Gastrocnemius medialis (tissue), 4 donors: ENCODE measurements around the gene ZNF438.

Experiments used
- POLR2A ChIP-seq, 2 donors: fragments of 450-650 bp; IDR thresholded peaks; one replicate each; pipeline ENCODE4 v1.6.1; 2017; ENCODE audit warnings: antibody characterized with exemption in 2 of 2, mild to moderate bottlenecking in 2 of 2, moderate library complexity in 2 of 2
- TF ChIP-seq, protein P1 (sequence below), 5 experiments: fragments of 450-650 bp in 3 of 5; fragments of 200-600 bp in 2 of 5; sonication (generic) in 2 of 5; IDR thresholded peaks in 4 of 5; conservative IDR thresholded peaks in 1 of 5; 1 replicate in 4 of 5; 2 replicates in 1 of 5; pipeline ENCODE4 v1.5.1; 2016 to 2019; ENCODE audit warnings: antibody characterized with exemption in 5 of 5, mild to moderate bottlenecking in 3 of 5, moderate library complexity in 3 of 5

DNA sequence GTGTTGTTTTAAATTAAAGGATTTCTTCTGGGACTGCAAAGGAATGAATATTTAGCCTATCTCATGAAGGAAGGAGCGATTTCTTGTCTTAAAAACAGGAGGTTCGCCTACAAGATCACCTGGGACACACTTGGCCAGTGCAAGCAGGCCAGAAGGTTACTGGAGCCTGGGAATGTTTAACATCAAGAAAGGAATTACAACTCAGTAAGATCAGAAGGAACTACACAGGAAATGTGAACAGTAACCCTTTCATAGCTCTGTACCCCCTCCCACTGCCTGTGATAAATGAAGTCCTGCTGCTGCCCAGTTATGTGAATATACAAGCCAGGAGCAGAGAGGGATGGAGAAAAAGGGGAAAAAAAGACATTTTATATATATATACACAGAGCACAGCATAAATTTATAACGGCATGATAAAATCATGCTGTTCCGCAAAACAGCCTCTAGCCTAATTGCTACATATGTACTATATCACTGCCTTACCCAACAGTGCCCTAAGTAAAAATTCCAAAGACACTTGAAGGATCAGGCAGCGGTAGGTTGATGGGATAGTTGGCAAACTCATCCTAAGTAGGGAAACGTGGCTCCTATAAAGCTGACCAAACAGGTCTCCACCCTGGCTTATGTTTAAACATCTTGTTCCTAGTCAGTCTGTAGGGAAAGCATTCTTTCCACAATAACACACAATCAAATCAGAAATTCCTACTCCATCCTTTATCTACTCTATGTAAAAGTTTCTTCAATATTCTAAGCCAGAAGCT is 63.8 kb downstream of the ZNF438 start:
- TF ChIP-seq, protein P1, sequence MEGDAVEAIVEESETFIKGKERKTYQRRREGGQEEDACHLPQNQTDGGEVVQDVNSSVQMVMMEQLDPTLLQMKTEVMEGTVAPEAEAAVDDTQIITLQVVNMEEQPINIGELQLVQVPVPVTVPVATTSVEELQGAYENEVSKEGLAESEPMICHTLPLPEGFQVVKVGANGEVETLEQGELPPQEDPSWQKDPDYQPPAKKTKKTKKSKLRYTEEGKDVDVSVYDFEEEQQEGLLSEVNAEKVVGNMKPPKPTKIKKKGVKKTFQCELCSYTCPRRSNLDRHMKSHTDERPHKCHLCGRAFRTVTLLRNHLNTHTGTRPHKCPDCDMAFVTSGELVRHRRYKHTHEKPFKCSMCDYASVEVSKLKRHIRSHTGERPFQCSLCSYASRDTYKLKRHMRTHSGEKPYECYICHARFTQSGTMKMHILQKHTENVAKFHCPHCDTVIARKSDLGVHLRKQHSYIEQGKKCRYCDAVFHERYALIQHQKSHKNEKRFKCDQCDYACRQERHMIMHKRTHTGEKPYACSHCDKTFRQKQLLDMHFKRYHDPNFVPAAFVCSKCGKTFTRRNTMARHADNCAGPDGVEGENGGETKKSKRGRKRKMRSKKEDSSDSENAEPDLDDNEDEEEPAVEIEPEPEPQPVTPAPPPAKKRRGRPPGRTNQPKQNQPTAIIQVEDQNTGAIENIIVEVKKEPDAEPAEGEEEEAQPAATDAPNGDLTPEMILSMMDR (IDR thresholded peaks at IDR 0.05 in 4 of 5, conservative IDR thresholded peaks at IDR 0.05 in 1 of 5): no peak
- TF ChIP-seq POLR2A (IDR thresholded peaks at IDR 0.05): no peak
